Activated naive CD4-positive, alpha-beta T cell treated with anti-CD3 and anti-CD28 coated beads, Interleukin-2, amount 10 ng/mL, durations not matched to agents 7 days and 5 days (primary cell): Measurements from ENCODE around the gene PIM3.

Source experiments
- CTCF ChIA-PET: fragments of 350-600 bp; sonication (Branson Sonifier 250); formaldehyde crosslinking; loops from one replicate; lab custom pipeline; 2021; ENCODE audit warnings: antibody characterized with exemption; lab: Charles Lee
- DNase-seq: peaks from one replicate; pipeline ENCODE4 v3.0.0-alpha.2; 2020
- H3K27ac Mint-ChIP-seq: one replicate; pipeline ENCODE4 v1.8.0; 2021; ENCODE audit warnings: mild to moderate bottlenecking, moderate library complexity, mixed read lengths
- H3K27me3 Mint-ChIP-seq: one replicate; pipeline ENCODE4 v1.8.0; 2021; ENCODE audit warnings: mild to moderate bottlenecking, mixed read lengths
- H3K36me3 Mint-ChIP-seq: one replicate; pipeline ENCODE4 v1.8.0; 2021; ENCODE audit warnings: mixed read lengths
- H3K4me1 Mint-ChIP-seq: one replicate; pipeline ENCODE4 v1.8.0; 2021; ENCODE audit warnings: mixed read lengths
- H3K4me3 Mint-ChIP-seq: one replicate; pipeline ENCODE4 v1.8.0; 2021; ENCODE audit warnings: mild to moderate bottlenecking, moderate library complexity, mixed read lengths
- H3K9me3 Mint-ChIP-seq: one replicate; pipeline ENCODE4 v1.8.0; 2021; ENCODE audit warnings: mixed read lengths

PIM3 gene

GRCh38 chr22:49961005-49961600 lies 531 bp downstream of the PIM3 start:
- H3K4me3 Mint-ChIP-seq: peak overlapping the region; percentile 90
- peak; percentile 60 for DNase-seq
- H3K27me3 Mint-ChIP-seq: no peaks in the 10 kb centered on the region
- peaks cover 16% of the 10 kb centered on the region for H3K36me3 Mint-ChIP-seq
- H3K4me1 Mint-ChIP-seq: peaks cover 36% of the 10 kb centered on the region
- peak overlapping the region; percentile 89 for H3K27ac Mint-ChIP-seq
- no peaks in the 10 kb centered on the region for H3K9me3 Mint-ChIP-seq
- CTCF ChIA-PET: no interaction called here

- DNase-seq: no peak
- peaks cover 36% of the 10 kb centered on the region for H3K4me1 Mint-ChIP-seq
- H3K4me3 Mint-ChIP-seq: peak overlapping the region; percentile 90
- H3K36me3 Mint-ChIP-seq: peaks cover 16% of the 10 kb centered on the region
- peak overlapping the region; percentile 89 for H3K27ac Mint-ChIP-seq
- CTCF ChIA-PET: no interaction called here
- H3K27me3 Mint-ChIP-seq: no peaks in the 10 kb centered on the region
- no peaks in the 10 kb centered on the region for H3K9me3 Mint-ChIP-seq
Measured at GRCh38 chr22:49961601-49962011, 1.0 kb downstream of the PIM3 start.

GRCh38 chr22:49962012-49962750 lies 1.6 kb downstream of the PIM3 start:
- peak overlapping the region; percentile 90 for H3K4me3 Mint-ChIP-seq
- H3K9me3 Mint-ChIP-seq: no peaks in the 10 kb centered on the region
- CTCF ChIA-PET: interaction anchor here (0.9 kb wide), 1 partner anchor 9 kb away, joined by 3 read pairs; no protein-coding TSS in a partner anchor
- DNase-seq: peak; percentile 75
- H3K27ac Mint-ChIP-seq: peak overlapping the region; percentile 89
- H3K27me3 Mint-ChIP-seq: no peaks in the 10 kb centered on the region
- H3K36me3 Mint-ChIP-seq: peaks cover 16% of the 10 kb centered on the region
- peaks cover 37% of the 10 kb centered on the region for H3K4me1 Mint-ChIP-seq

- Mint-ChIP-seq H3K4me3 (peak overlapping the region; percentile 90), H3K4me1 (peaks cover 41% of the 10 kb centered on the region), H3K9me3 (no peaks in the 10 kb centered on the region), H3K36me3 (peaks cover 16% of the 10 kb centered on the region), H3K27ac (peak overlapping the region; percentile 71), H3K27me3 (no peaks in the 10 kb centered on the region)
- peak; percentile 20 for DNase-seq
- CTCF ChIA-PET: interaction anchor here (0.9 to 1.6 kb wide), 3 partner anchors 8 to 189 kb away, joined by 3 to 6 read pairs (median 3); no protein-coding TSS in a partner anchor
Measured at GRCh38 chr22:49962751-49963646, 2.4 kb downstream of the PIM3 start.

GRCh38 chr22:49963647-49964026 lies 3.1 kb downstream of the PIM3 start:
- Mint-ChIP-seq H3K9me3 (no peaks in the 10 kb centered on the region), H3K4me1 (peaks cover 41% of the 10 kb centered on the region), H3K27me3 (no peaks in the 10 kb centered on the region), H3K4me3 (peak overlapping the region; percentile 90), H3K36me3 (peaks cover 16% of the 10 kb centered on the region), H3K27ac (peak overlapping the region; percentile 62)
- CTCF ChIA-PET: interaction anchor here (1.1 to 1.6 kb wide), 2 partner anchors 33 to 190 kb away, joined by 3 to 6 read pairs; no protein-coding TSS in a partner anchor
- peak; percentile 20 for DNase-seq

- CTCF ChIA-PET: interaction anchor here (1.1 to 1.6 kb wide), 2 partner anchors 34 to 190 kb away, joined by 3 to 6 read pairs; no protein-coding TSS in a partner anchor
- peak overlapping the region; percentile 90 for H3K4me3 Mint-ChIP-seq
- peak; percentile 23 for DNase-seq
- peaks cover 35% of the 10 kb centered on the region for H3K4me1 Mint-ChIP-seq
- H3K27ac Mint-ChIP-seq: peak overlapping the region; percentile 73
- no peaks in the 10 kb centered on the region for H3K27me3 Mint-ChIP-seq
- no peaks in the 10 kb centered on the region for H3K9me3 Mint-ChIP-seq
- H3K36me3 Mint-ChIP-seq: peaks cover 16% of the 10 kb centered on the region
Measured at GRCh38 chr22:49964136-49965090, 3.8 kb downstream of the PIM3 start.

GRCh38 chr22:49965091-49966040 lies 4.8 kb downstream of the PIM3 start:
- Mint-ChIP-seq H3K9me3 (no peaks in the 10 kb centered on the region), H3K36me3 (peaks cover 16% of the 10 kb centered on the region), H3K4me1 (peaks cover 34% of the 10 kb centered on the region), H3K27me3 (no peaks in the 10 kb centered on the region), H3K27ac (no peak overlapping the region), H3K4me3 (no peak overlapping the region)
- peak; percentile 21 for DNase-seq
- CTCF ChIA-PET: no interaction called here

GRCh38 chr22:49966041-49966773 lies 5.6 kb downstream of the PIM3 start:
- peak; percentile 19 for DNase-seq
- Mint-ChIP-seq H3K27me3 (peaks cover 3% of the 10 kb centered on the region), H3K4me1 (peaks cover 43% of the 10 kb centered on the region), H3K27ac (no peak overlapping the region), H3K9me3 (no peaks in the 10 kb centered on the region), H3K4me3 (no peak overlapping the region), H3K36me3 (peaks cover 16% of the 10 kb centered on the region)
- CTCF ChIA-PET: interaction anchor here (1.0 to 1.2 kb wide), 2 partner anchors 35 to 64 kb away, joined by 4 to 5 read pairs; no protein-coding TSS in a partner anchor

- Mint-ChIP-seq H3K27ac (no peak overlapping the region), H3K4me1 (peaks cover 40% of the 10 kb centered on the region), H3K4me3 (no peak overlapping the region), H3K27me3 (peaks cover 3% of the 10 kb centered on the region), H3K9me3 (no peaks in the 10 kb centered on the region), H3K36me3 (peaks cover 10% of the 10 kb centered on the region)
- peak; percentile 21 for DNase-seq
- CTCF ChIA-PET: interaction anchor here (1.0 to 1.2 kb wide), 2 partner anchors 36 to 63 kb away, joined by 4 to 5 read pairs; no protein-coding TSS in a partner anchor
Measured at GRCh38 chr22:49966774-49967705, 6.5 kb downstream of the PIM3 start.

- peaks cover 3% of the 10 kb centered on the region for H3K27me3 Mint-ChIP-seq
- DNase-seq: no peak
- CTCF ChIA-PET: interaction anchor here (0.9 kb wide), 1 partner anchor 37 kb away, joined by 3 read pairs; no protein-coding TSS in a partner anchor
- H3K4me1 Mint-ChIP-seq: peaks cover 38% of the 10 kb centered on the region
- H3K4me3 Mint-ChIP-seq: no peak overlapping the region
- no peak overlapping the region for H3K27ac Mint-ChIP-seq
- peaks cover 10% of the 10 kb centered on the region for H3K36me3 Mint-ChIP-seq
- no peaks in the 10 kb centered on the region for H3K9me3 Mint-ChIP-seq
Measured at GRCh38 chr22:49967706-49968208, 7.2 kb downstream of the PIM3 start.
